Measurements from ENCODE around the gene TDRD5.

DNA sequence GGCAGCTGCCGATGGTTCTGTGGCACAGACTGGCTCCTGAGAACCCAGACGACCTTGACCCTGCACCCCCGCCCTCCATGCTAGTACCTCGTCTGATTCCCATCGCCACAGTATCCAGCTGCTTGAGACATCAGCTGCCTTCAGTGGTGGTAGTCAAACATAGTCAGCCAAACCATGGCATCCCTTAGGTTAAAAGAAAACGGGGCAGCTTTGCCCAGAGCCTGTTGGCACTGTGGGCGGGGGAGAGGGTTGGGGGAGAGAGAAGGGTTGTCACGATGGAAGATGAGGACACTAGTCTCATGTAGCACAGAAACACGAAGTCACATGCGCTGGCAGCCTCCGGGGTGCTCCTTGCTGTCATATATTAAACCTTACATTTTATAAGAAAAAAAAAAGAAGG lies 961 bp upstream of the TDRD5 start:
- TF ChIP-seq, protein P1, sequence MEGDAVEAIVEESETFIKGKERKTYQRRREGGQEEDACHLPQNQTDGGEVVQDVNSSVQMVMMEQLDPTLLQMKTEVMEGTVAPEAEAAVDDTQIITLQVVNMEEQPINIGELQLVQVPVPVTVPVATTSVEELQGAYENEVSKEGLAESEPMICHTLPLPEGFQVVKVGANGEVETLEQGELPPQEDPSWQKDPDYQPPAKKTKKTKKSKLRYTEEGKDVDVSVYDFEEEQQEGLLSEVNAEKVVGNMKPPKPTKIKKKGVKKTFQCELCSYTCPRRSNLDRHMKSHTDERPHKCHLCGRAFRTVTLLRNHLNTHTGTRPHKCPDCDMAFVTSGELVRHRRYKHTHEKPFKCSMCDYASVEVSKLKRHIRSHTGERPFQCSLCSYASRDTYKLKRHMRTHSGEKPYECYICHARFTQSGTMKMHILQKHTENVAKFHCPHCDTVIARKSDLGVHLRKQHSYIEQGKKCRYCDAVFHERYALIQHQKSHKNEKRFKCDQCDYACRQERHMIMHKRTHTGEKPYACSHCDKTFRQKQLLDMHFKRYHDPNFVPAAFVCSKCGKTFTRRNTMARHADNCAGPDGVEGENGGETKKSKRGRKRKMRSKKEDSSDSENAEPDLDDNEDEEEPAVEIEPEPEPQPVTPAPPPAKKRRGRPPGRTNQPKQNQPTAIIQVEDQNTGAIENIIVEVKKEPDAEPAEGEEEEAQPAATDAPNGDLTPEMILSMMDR (conservative IDR thresholded peaks at IDR 0.05; ENCODE audit: low read depth in 2 of 2) = no peak
- no peak for TF ChIP-seq EZH2 (IDR thresholded peaks at IDR 0.05; ENCODE audit: low read depth, unreplicated experiment)
- TF ChIP-seq, protein P2, sequence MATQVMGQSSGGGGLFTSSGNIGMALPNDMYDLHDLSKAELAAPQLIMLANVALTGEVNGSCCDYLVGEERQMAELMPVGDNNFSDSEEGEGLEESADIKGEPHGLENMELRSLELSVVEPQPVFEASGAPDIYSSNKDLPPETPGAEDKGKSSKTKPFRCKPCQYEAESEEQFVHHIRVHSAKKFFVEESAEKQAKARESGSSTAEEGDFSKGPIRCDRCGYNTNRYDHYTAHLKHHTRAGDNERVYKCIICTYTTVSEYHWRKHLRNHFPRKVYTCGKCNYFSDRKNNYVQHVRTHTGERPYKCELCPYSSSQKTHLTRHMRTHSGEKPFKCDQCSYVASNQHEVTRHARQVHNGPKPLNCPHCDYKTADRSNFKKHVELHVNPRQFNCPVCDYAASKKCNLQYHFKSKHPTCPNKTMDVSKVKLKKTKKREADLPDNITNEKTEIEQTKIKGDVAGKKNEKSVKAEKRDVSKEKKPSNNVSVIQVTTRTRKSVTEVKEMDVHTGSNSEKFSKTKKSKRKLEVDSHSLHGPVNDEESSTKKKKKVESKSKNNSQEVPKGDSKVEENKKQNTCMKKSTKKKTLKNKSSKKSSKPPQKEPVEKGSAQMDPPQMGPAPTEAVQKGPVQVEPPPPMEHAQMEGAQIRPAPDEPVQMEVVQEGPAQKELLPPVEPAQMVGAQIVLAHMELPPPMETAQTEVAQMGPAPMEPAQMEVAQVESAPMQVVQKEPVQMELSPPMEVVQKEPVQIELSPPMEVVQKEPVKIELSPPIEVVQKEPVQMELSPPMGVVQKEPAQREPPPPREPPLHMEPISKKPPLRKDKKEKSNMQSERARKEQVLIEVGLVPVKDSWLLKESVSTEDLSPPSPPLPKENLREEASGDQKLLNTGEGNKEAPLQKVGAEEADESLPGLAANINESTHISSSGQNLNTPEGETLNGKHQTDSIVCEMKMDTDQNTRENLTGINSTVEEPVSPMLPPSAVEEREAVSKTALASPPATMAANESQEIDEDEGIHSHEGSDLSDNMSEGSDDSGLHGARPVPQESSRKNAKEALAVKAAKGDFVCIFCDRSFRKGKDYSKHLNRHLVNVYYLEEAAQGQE (IDR thresholded peaks at IDR 0.05; ENCODE audit: unreplicated experiment) = no peak
- TF ChIP-seq POLR2AphosphoS5 (IDR thresholded peaks at IDR 0.05; ENCODE audit: low read depth) = no peak
- TF ChIP-seq JUNB (IDR thresholded peaks at IDR 0.05; ENCODE audit: unreplicated experiment) = no peak
- TF ChIP-seq EZH2phosphoT487 (IDR thresholded peaks at IDR 0.05; ENCODE audit: unreplicated experiment) = no peak
